IPS DF 4.7 (cell line): ENCODE data around the gene COL28A1.
A peak's percentile ranks its signal among the peaks of the same experiment; 100 is the strongest.
"Not testable (repeated sequence)": the region's sequence is repeated elsewhere in the genome, so short reads cannot be mapped to it uniquely, and the experiment has no call there.

ENCODE experiments used
- DNase-seq: peaks from one replicate; pipeline ENCODE4 v3.0.0-alpha.2; 2013; ENCODE audit warnings: low spot score; ENCODE audit errors: extremely low read depth

COL28A1 gene

GRCh38 chr7:7417851-7418250, 117.8 kb downstream of the COL28A1 start:
- no peak for DNase-seq

GRCh38 chr7:7417414-7417813, 118.3 kb downstream of the COL28A1 start:
- no peak for DNase-seq

GRCh38 chr7:7416031-7416858, 119.4 kb downstream of the COL28A1 start:
- DNase-seq: no peak

- DNase-seq: no peak
Measured at GRCh38 chr7:7414791-7415603, 120.7 kb downstream of the COL28A1 start.

- DNase-seq: no peak
Measured at GRCh38 chr7:7408001-7408770, 127.5 kb downstream of the COL28A1 start.

GRCh38 chr7:7405461-7405860, 130.2 kb downstream of the COL28A1 start:
- DNase-seq: no peak

- no peak for DNase-seq
Measured at GRCh38 chr7:7399707-7400106, 136.0 kb downstream of the COL28A1 start.

GRCh38 chr7:7395785-7396184, 139.9 kb downstream of the COL28A1 start:
- no peak for DNase-seq

GRCh38 chr7:7388164-7388563, 147.5 kb downstream of the COL28A1 start:
- not testable (repeated sequence) for DNase-seq

- DNase-seq: no peak
Measured at GRCh38 chr7:7385421-7385820, 150.3 kb downstream of the COL28A1 start.

- no peak for DNase-seq
Measured at GRCh38 chr7:7384228-7384627, 151.4 kb downstream of the COL28A1 start.

GRCh38 chr7:7375538-7375937, 160.1 kb downstream of the COL28A1 start:
- DNase-seq: no peak

GRCh38 chr7:7370076-7370475, 165.6 kb downstream of the COL28A1 start:
- no peak for DNase-seq

- no peak for DNase-seq
Measured at GRCh38 chr7:7369134-7369533, 166.5 kb downstream of the COL28A1 start.

GRCh38 chr7:7354674-7355073, 181.0 kb downstream of the COL28A1 start:
- DNase-seq: no peak

- peak; percentile 76 for DNase-seq
Measured at GRCh38 chr7:7352845-7353244, 182.8 kb downstream of the COL28A1 start.

- DNase-seq: no peak
Measured at GRCh38 chr7:7351832-7352231, 183.8 kb downstream of the COL28A1 start.

- no peak for DNase-seq
Measured at GRCh38 chr7:7351156-7351555, 184.5 kb downstream of the COL28A1 start.

GRCh38 chr7:7349156-7349555, 186.5 kb downstream of the COL28A1 start:
- DNase-seq: no peak

- DNase-seq: no peak
Measured at GRCh38 chr7:7347045-7347444, 188.6 kb downstream of the COL28A1 start.

GRCh38 chr7:7344583-7344982, 191.1 kb downstream of the COL28A1 start:
- no peak for DNase-seq

- DNase-seq: no peak
Measured at GRCh38 chr7:7335909-7336308, 199.8 kb downstream of the COL28A1 start.
